GM13977 (cell line): ENCODE data around the gene ASB3.

Source experiments
- DNase-seq: peaks from one replicate; pipeline ENCODE4 v3.0.0; 2012; ENCODE audit warnings: low spot score
- CTCF ChIP-seq: IDR thresholded peaks from 2 replicates; pipeline ENCODE4 v1.5.1; 2012; ENCODE audit warnings: mild to moderate bottlenecking, control low read depth; ENCODE audit not compliant: insufficient read depth; ENCODE audit errors: extremely low read depth, missing control alignments
- in situ Hi-C: fragments of 300-500 bp; cut with MboI; formaldehyde crosslinking; loops from one replicate; pipeline ENCODE4 v1.12.0; 2022; ENCODE audit warnings: low sequenced_read_pairs, low pct_unique_long_range_greater_than_20kb, mixed read lengths, inconsistent platforms; ENCODE audit not compliant: unreplicated experiment

ASB3 gene

GRCh38 chr2:53701221-53701620 is 85.5 kb downstream of the ASB3 start:
- in situ Hi-C loops, result loop anchor here (25.0 kb wide), 1 partner anchor 264 kb away; no protein-coding TSS in a partner anchor
- DNase-seq, result no peak
- TF ChIP-seq CTCF, result no peak

GRCh38 chr2:53697686-53698085 is 89.1 kb downstream of the ASB3 start:
- in situ Hi-C loops, result no loop called here
- TF ChIP-seq CTCF, result no peak
- no peak for DNase-seq

- in situ Hi-C loops, result no loop called here
- TF ChIP-seq CTCF, result no peak
- no peak for DNase-seq
These were observed 89.7 kb downstream of the ASB3 start for GRCh38 chr2:53697092-53697491.

DNA sequence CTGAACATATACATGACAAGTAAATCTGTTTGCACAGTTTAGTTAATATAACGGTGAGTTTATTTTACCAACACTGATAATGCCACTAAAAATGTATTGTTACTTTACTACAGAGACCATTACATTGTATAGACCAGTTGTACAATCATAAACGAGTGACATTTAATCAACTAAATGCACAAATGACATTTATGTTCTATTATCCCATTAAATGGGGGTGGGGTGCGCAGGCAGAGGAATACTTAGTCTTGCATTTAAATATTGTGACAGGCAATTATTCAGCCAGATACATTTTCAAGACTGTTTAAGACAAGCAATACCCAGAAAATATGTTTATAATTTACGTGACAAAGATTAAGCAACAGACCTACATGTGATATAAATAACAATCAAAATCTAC is 91.2 kb downstream of the ASB3 start:
- in situ Hi-C loops, result no loop called here
- DNase-seq, result no peak
- TF ChIP-seq CTCF, result no peak

GRCh38 chr2:53694096-53694771 is 92.5 kb downstream of the ASB3 start:
- DNase-seq, result no peak
- no peak for TF ChIP-seq CTCF
- in situ Hi-C loops, result no loop called here

DNA sequence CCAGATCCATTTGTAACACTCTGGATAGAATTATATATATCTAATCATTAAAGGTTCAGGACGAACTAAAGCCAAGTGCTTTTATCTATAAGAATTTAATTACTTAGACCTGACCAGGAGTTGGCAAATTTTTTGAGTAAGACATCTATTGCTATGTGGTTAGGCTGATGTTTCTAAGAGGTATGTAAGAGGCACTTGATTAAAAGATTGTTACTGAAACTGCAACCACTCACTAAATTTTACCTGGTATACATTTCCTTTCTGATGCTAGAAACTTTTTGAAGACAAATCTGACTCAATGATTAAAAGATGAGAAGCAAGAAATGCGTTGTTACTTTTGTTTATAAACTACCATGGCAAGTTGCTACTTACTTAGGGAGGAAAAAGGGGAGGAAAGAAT is 95.9 kb downstream of the ASB3 start:
- in situ Hi-C loops, result no loop called here
- no peak for DNase-seq
- TF ChIP-seq CTCF, result no peak
